GM12874 (cell line): ENCODE data around the gene RNF150.

Experiments used
- TF ChIP-seq, protein P1 (sequence below): IDR thresholded peaks from 2 replicates; pipeline ENCODE4 v1.5.1; 2011; ENCODE audit warnings: low read depth, mild to moderate bottlenecking, control low read depth, low read length, moderate library complexity; ENCODE audit not compliant: insufficient read depth

The RNF150 gene

GRCh38 chr4:141142423-141142822 is 9.2 kb upstream of the RNF150 start:
- TF ChIP-seq, protein P1, sequence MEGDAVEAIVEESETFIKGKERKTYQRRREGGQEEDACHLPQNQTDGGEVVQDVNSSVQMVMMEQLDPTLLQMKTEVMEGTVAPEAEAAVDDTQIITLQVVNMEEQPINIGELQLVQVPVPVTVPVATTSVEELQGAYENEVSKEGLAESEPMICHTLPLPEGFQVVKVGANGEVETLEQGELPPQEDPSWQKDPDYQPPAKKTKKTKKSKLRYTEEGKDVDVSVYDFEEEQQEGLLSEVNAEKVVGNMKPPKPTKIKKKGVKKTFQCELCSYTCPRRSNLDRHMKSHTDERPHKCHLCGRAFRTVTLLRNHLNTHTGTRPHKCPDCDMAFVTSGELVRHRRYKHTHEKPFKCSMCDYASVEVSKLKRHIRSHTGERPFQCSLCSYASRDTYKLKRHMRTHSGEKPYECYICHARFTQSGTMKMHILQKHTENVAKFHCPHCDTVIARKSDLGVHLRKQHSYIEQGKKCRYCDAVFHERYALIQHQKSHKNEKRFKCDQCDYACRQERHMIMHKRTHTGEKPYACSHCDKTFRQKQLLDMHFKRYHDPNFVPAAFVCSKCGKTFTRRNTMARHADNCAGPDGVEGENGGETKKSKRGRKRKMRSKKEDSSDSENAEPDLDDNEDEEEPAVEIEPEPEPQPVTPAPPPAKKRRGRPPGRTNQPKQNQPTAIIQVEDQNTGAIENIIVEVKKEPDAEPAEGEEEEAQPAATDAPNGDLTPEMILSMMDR: no peak

GRCh38 chr4:141140391-141141200 is 7.3 kb upstream of the RNF150 start:
- TF ChIP-seq, protein P1: no peak

GRCh38 chr4:141133999-141134995 is 1.0 kb upstream of the RNF150 start:
- TF ChIP-seq, protein P1: no peak

- TF ChIP-seq, protein P1: no peak
These were observed 542 bp downstream of the RNF150 start for GRCh38 chr4:141132709-141133145.

- TF ChIP-seq, protein P1: no peak
These were observed 1.1 kb downstream of the RNF150 start for GRCh38 chr4:141132072-141132708.

DNA sequence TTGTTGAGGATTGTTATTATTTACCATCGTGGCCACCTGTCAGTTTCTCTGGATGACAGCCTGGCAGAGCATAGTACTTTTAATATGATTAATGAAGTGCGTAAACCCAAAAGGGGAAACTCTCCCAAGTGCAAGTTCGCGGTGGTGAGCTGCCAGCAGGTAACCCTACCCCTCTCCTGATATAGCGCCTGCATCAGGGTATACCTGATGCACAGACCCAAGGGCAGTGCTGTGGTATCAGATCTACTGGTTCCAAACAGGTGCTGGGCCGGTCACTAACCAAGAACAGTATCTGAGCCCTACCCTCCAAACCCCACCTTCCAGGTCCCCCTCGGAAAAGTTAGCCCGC is 1.6 kb downstream of the RNF150 start:
- TF ChIP-seq, protein P1: no peak
